Epithelial cell of proximal tubule (primary cell): ENCODE results near the gene IRGC. TPM values are rescaled to one million over a fixed set of nuclear protein-coding genes. Genes with fewer than 3 reads are reported as not detected.

Experiments
- DNase-seq: peaks from one replicate; pipeline ENCODE4 v3.0.0-alpha.2; 2011; ENCODE audit warnings: low read depth
- H3K4me3 ChIP-seq: 2 replicates; pipeline ENCODE4 v1.5.1; 2011; ENCODE audit warnings: low read depth, mild to moderate bottlenecking, low read length
- total RNA-seq: library from RNA; depleted of rRNA; stranded (reverse); fragments of >200 nt; gene quantifications from 2 replicates; pipeline ENCODE4 v1.2.3, GENCODE V29; 2015
- TF ChIP-seq, protein P1 (sequence below): conservative IDR thresholded peaks from 2 replicates; pipeline ENCODE4 v1.5.1; 2012; ENCODE audit warnings: low read depth, mild to moderate bottlenecking, low read length

Gene IRGC
- total RNA-seq, 1 donor from 2014 or later, result not detected

DNA sequence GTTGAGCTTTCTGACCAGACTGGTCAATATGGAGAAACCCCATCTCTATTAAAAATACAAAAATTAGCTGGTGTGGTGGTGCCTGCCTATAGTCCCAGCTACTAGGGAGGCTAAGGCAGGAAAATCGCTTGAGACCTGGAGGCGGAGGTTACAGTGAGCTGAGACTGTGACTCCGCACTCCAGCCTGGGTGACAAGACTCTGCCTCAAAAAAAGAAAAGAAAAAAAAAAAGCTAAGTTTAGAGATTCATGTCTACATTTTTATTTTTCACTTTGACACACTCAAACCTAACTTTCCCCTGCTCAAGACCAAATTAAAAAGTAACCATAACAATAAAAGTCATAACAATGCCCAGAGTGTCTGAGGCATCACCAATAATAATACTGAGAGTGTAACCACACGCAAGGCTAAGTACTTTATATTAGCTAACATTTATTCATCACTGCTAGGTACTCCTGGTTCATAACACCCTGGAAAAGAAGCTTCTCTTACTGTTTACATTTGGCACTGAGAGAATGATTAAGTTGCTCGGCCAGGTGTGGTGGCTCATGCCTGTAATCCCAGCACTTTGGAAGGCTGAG is 5.7 kb downstream of the IRGC start:
- no peak for DNase-seq
- H3K4me3 ChIP-seq, result no peak overlapping the region
- TF ChIP-seq, protein P1, sequence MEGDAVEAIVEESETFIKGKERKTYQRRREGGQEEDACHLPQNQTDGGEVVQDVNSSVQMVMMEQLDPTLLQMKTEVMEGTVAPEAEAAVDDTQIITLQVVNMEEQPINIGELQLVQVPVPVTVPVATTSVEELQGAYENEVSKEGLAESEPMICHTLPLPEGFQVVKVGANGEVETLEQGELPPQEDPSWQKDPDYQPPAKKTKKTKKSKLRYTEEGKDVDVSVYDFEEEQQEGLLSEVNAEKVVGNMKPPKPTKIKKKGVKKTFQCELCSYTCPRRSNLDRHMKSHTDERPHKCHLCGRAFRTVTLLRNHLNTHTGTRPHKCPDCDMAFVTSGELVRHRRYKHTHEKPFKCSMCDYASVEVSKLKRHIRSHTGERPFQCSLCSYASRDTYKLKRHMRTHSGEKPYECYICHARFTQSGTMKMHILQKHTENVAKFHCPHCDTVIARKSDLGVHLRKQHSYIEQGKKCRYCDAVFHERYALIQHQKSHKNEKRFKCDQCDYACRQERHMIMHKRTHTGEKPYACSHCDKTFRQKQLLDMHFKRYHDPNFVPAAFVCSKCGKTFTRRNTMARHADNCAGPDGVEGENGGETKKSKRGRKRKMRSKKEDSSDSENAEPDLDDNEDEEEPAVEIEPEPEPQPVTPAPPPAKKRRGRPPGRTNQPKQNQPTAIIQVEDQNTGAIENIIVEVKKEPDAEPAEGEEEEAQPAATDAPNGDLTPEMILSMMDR, result no peak

DNA sequence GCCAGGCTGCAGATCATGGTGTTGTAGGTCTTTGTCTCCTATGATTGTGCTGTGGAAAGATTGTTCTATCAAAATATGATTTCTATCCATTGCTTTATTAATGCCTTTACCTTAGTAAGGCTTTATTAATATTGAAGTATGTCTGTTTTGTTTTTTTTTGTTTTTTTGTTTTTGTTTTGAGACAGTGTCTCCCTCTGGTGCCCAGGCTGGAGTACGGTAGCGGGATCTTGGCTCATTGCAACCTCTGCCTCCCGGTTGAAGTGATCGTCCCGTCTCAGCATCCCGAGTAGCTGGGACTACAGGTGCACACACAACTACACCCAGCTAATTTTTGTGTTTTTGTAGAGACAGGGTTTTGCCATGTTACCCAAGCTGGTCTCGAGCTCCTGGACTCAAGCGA is 7.7 kb downstream of the IRGC start:
- TF ChIP-seq, protein P1, result peak; percentile 34
- DNase-seq, result no peak
- no peak overlapping the region for H3K4me3 ChIP-seq

DNA sequence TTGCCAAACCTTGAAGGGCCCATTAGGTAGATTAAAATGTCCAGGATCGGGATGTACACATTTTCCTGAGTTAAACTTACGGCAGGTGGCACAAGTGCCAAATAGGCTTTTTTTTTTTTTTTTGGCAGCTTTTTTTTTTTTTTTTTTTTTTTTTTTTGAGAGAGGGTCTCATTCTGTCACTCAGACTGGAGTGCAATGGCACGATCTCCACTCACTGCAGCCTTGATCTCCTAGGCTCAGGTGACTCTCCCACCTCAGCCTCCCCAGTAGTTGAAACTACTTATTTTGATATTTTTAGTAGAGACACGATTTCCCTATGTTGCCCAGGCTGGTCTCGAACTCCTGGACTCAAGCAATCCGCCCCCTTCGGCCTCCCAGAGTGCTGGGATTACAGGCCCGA is 9.0 kb downstream of the IRGC start:
- DNase-seq, result no peak
- TF ChIP-seq, protein P1, result no peak
- no peak overlapping the region for H3K4me3 ChIP-seq

GRCh38 chr19:43725468-43725867 is 9.6 kb downstream of the IRGC start:
- no peak overlapping the region for H3K4me3 ChIP-seq
- DNase-seq, result no peak
- TF ChIP-seq, protein P1, result no peak

GRCh38 chr19:43726736-43727592 is 11.1 kb downstream of the IRGC start:
- TF ChIP-seq, protein P1, result no peak
- DNase-seq, result no peak
- no peak overlapping the region for H3K4me3 ChIP-seq

DNA sequence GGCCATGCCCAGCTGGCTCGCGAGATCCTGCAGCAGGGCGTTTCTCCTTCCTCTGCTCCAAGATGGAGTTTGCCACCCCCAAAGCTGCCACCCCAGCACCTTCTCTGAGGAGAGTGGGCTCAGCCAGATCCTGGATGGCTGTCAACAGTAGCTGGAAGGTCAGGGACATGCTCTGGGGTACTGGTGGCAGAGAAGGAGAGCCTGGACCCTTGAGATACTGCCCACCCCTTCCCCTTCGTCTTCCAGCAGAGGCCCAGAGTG is 11.6 kb downstream of the IRGC start:
- no peak overlapping the region for H3K4me3 ChIP-seq

More for the DNA sequence above, 11.6 kb downstream of the IRGC start:
- no peak for DNase-seq
- TF ChIP-seq, protein P1, result no peak
